Measurements from ENCODE around the gene UBE2D2. TPM values are rescaled to one million over a fixed set of nuclear protein-coding genes. Genes with fewer than 3 reads are reported as not detected.

Gene UBE2D2
- total and polyA plus RNA-seq, 3 experiments from 2014 or later, result 253 to 285 (median 274) TPM

GRCh38 chr5:139633295-139634027 is 72.3 kb downstream of the UBE2D2 start:
- ChIA-PET CTCF (interaction anchor here (0.7 to 9.4 kb wide), 28 partner anchors 8 to 213 kb away, joined by 3 to 189 read pairs (median 6); partner anchors contain the start of gene CXXC5), POLR2A (interaction anchor here (0.5 to 2.9 kb wide), 5 partner anchors 19 to 77 kb away, joined by 3 to 18 read pairs (median 6); no protein-coding TSS in a partner anchor)
- Mint-ChIP-seq H3K4me3 (peak overlapping the region in 2 of 7 donors; percentile 1 to 2), H3K27ac (peak overlapping the region in 7 of 8 donors; percentile 6 to 83 (median 68)), H3K36me3 (peaks cover 0 to 31% (median 0%) of the 10 kb centered on the region in 3 donors), H3K27me3 (no peaks in the 10 kb centered on the region), H3K4me1 (peaks cover 36 to 47% (median 43%) of the 10 kb centered on the region in 3 donors), H3K9me3 (no peaks in the 10 kb centered on the region)
- no peak overlapping the region for H3K27ac ChIP-seq (ENCODE audit: low read depth, low read length)
- H3K4me1 ChIP-seq (ENCODE audit: insufficient read depth, low read length), result peaks cover 35% of the 10 kb centered on the region
- H3K36me3 ChIP-seq (ENCODE audit: insufficient read depth, low read length), result no peaks in the 10 kb centered on the region
- peak; percentile 56 to 73 (median 63) for DNase-seq
- H3K9me3 ChIP-seq (ENCODE audit: low read length), result no peaks in the 10 kb centered on the region
- no peak overlapping the region for H3K4me3 ChIP-seq (ENCODE audit: low read length)
- no peaks in the 10 kb centered on the region for H3K27me3 ChIP-seq (ENCODE audit: insufficient read depth, low read length, poor library complexity, severe bottlenecking)

GRCh38 chr5:139634028-139634325 is 72.8 kb downstream of the UBE2D2 start:
- Mint-ChIP-seq H3K9me3 (no peaks in the 10 kb centered on the region), H3K36me3 (peaks cover 0 to 27% (median 0%) of the 10 kb centered on the region in 3 donors), H3K27me3 (no peaks in the 10 kb centered on the region), H3K4me1 (peaks cover 40 to 52% (median 48%) of the 10 kb centered on the region in 3 donors), H3K27ac (peak overlapping the region in 4 of 8 donors; percentile 47 to 83 (median 78)), H3K4me3 (no peak overlapping the region)
- Histone ChIP-seq H3K27me3 (ENCODE audit: insufficient read depth, low read length, poor library complexity, severe bottlenecking) (no peaks in the 10 kb centered on the region), H3K9me3 (ENCODE audit: low read length) (no peaks in the 10 kb centered on the region), H3K4me1 (ENCODE audit: insufficient read depth, low read length) (peaks cover 39% of the 10 kb centered on the region), H3K36me3 (ENCODE audit: insufficient read depth, low read length) (no peaks in the 10 kb centered on the region), H3K27ac (ENCODE audit: low read depth, low read length) (no peak overlapping the region), H3K4me3 (ENCODE audit: low read length) (no peak overlapping the region)
- DNase-seq, result no peak
- ChIA-PET POLR2A (interaction anchor here (0.6 to 2.9 kb wide), 5 partner anchors 19 to 297 kb away, joined by 3 to 18 read pairs (median 7); no protein-coding TSS in a partner anchor), CTCF (interaction anchor here (0.7 to 9.4 kb wide), 33 partner anchors 7 to 1648 kb away, joined by 3 to 189 read pairs (median 5); partner anchors contain the start of gene CXXC5)

- no peaks in the 10 kb centered on the region for H3K36me3 ChIP-seq (ENCODE audit: insufficient read depth, low read length)
- POLR2A ChIA-PET, result interaction anchor here (0.6 to 2.9 kb wide), 6 partner anchors 18 to 298 kb away, joined by 3 to 18 read pairs (median 6); no protein-coding TSS in a partner anchor
- DNase-seq, result no peak
- peaks cover 41 to 54% (median 48%) of the 10 kb centered on the region in 3 donors for H3K4me1 Mint-ChIP-seq
- H3K4me1 ChIP-seq (ENCODE audit: insufficient read depth, low read length), result peaks cover 39% of the 10 kb centered on the region
- H3K27ac ChIP-seq (ENCODE audit: low read depth, low read length), result no peak overlapping the region
- no peaks in the 10 kb centered on the region for H3K27me3 ChIP-seq (ENCODE audit: insufficient read depth, low read length, poor library complexity, severe bottlenecking)
- no peaks in the 10 kb centered on the region for H3K9me3 ChIP-seq (ENCODE audit: low read length)
- peak overlapping the region in 7 of 8 donors; percentile 52 to 99 (median 90) for H3K27ac Mint-ChIP-seq
- peak overlapping the region in 2 of 7 donors; percentile 32 to 69 for H3K4me3 Mint-ChIP-seq
- CTCF ChIA-PET, result interaction anchor here (0.8 to 9.4 kb wide), 20 partner anchors 8 to 1648 kb away, joined by 3 to 189 read pairs (median 8); partner anchors contain the start of gene CXXC5
- H3K27me3 Mint-ChIP-seq, result no peaks in the 10 kb centered on the region
- peaks cover 0 to 22% (median 0%) of the 10 kb centered on the region in 3 donors for H3K36me3 Mint-ChIP-seq
- no peak overlapping the region for H3K4me3 ChIP-seq (ENCODE audit: low read length)
- H3K9me3 Mint-ChIP-seq, result no peaks in the 10 kb centered on the region
Observed at GRCh38 chr5:139634541-139634940, 73.4 kb downstream of the UBE2D2 start.

GRCh38 chr5:139635191-139635590 is 74.1 kb downstream of the UBE2D2 start:
- H3K27ac Mint-ChIP-seq, result peak overlapping the region in 7 of 8 donors; percentile 90 to 99 (median 92)
- ChIA-PET POLR2A (interaction anchor here (1.2 to 4.1 kb wide), 8 partner anchors 12 to 214 kb away, joined by 3 to 57 read pairs (median 8); partner anchors contain the start of gene CXXC5), CTCF (interaction anchor here (0.7 to 9.4 kb wide), 27 partner anchors 9 to 334 kb away, joined by 3 to 189 read pairs (median 4); partner anchors contain the start of gene CXXC5)
- peaks cover 42 to 57% (median 48%) of the 10 kb centered on the region in 3 donors for H3K4me1 Mint-ChIP-seq
- H3K4me3 Mint-ChIP-seq, result peak overlapping the region in 4 of 7 donors; percentile 6 to 89 (median 18)
- H3K27me3 Mint-ChIP-seq, result no peaks in the 10 kb centered on the region
- no peaks in the 10 kb centered on the region for H3K9me3 Mint-ChIP-seq
- no peaks in the 10 kb centered on the region for H3K36me3 ChIP-seq (ENCODE audit: insufficient read depth, low read length)
- H3K9me3 ChIP-seq (ENCODE audit: low read length), result no peaks in the 10 kb centered on the region
- no peaks in the 10 kb centered on the region for H3K27me3 ChIP-seq (ENCODE audit: insufficient read depth, low read length, poor library complexity, severe bottlenecking)
- H3K4me3 ChIP-seq (ENCODE audit: low read length), result no peak overlapping the region
- peaks cover 0 to 16% (median 0%) of the 10 kb centered on the region in 3 donors for H3K36me3 Mint-ChIP-seq
- no peak for DNase-seq
- peaks cover 39% of the 10 kb centered on the region for H3K4me1 ChIP-seq (ENCODE audit: insufficient read depth, low read length)
- no peak overlapping the region for H3K27ac ChIP-seq (ENCODE audit: low read depth, low read length)

GRCh38 chr5:139635606-139636206 is 74.6 kb downstream of the UBE2D2 start:
- H3K4me1 Mint-ChIP-seq, result peaks cover 42 to 57% (median 48%) of the 10 kb centered on the region in 3 donors
- H3K27ac Mint-ChIP-seq, result peak overlapping the region; percentile 90 to 99 (median 92)
- Histone ChIP-seq H3K27ac (ENCODE audit: low read depth, low read length) (peak overlapping the region; percentile 73), H3K4me1 (ENCODE audit: insufficient read depth, low read length) (peaks cover 39% of the 10 kb centered on the region), H3K27me3 (ENCODE audit: insufficient read depth, low read length, poor library complexity, severe bottlenecking) (no peaks in the 10 kb centered on the region), H3K4me3 (ENCODE audit: low read length) (peak overlapping the region; percentile 16), H3K36me3 (ENCODE audit: insufficient read depth, low read length) (no peaks in the 10 kb centered on the region), H3K9me3 (ENCODE audit: low read length) (no peaks in the 10 kb centered on the region)
- peak in 2 of 5 donors; percentile 29 to 33 for DNase-seq
- peaks cover 0 to 14% (median 0%) of the 10 kb centered on the region in 3 donors for H3K36me3 Mint-ChIP-seq
- CTCF ChIA-PET, result interaction anchor here (0.7 to 9.4 kb wide), 30 partner anchors 9 to 333 kb away, joined by 3 to 189 read pairs (median 4); partner anchors contain the start of gene CXXC5
- H3K4me3 Mint-ChIP-seq, result peak overlapping the region; percentile 68 to 89 (median 74)
- POLR2A ChIA-PET, result interaction anchor here (0.6 to 4.1 kb wide), 10 partner anchors 12 to 999 kb away, joined by 3 to 57 read pairs (median 6); partner anchors contain the start of gene CXXC5
- no peaks in the 10 kb centered on the region for H3K9me3 Mint-ChIP-seq
- H3K27me3 Mint-ChIP-seq, result no peaks in the 10 kb centered on the region

- ChIA-PET CTCF (interaction anchor here (0.7 to 9.4 kb wide), 26 partner anchors 8 to 333 kb away, joined by 3 to 189 read pairs (median 4); partner anchors contain the start of gene CXXC5), POLR2A (interaction anchor here (0.6 to 4.1 kb wide), 11 partner anchors 11 to 998 kb away, joined by 3 to 57 read pairs (median 6); partner anchors contain the start of genes CXXC5 and UBE2D2)
- peaks cover 42 to 57% (median 48%) of the 10 kb centered on the region in 3 donors for H3K4me1 Mint-ChIP-seq
- H3K9me3 Mint-ChIP-seq, result no peaks in the 10 kb centered on the region
- H3K4me3 Mint-ChIP-seq, result peak overlapping the region; percentile 68 to 89 (median 74)
- H3K27ac Mint-ChIP-seq, result peak overlapping the region; percentile 90 to 99 (median 92)
- Histone ChIP-seq H3K27ac (ENCODE audit: low read depth, low read length) (peak overlapping the region; percentile 73), H3K9me3 (ENCODE audit: low read length) (no peaks in the 10 kb centered on the region), H3K4me1 (ENCODE audit: insufficient read depth, low read length) (peaks cover 39% of the 10 kb centered on the region), H3K36me3 (ENCODE audit: insufficient read depth, low read length) (no peaks in the 10 kb centered on the region), H3K4me3 (ENCODE audit: low read length) (peak overlapping the region; percentile 44), H3K27me3 (ENCODE audit: insufficient read depth, low read length, poor library complexity, severe bottlenecking) (no peaks in the 10 kb centered on the region)
- peaks cover 0 to 11% (median 0%) of the 10 kb centered on the region in 3 donors for H3K36me3 Mint-ChIP-seq
- no peaks in the 10 kb centered on the region for H3K27me3 Mint-ChIP-seq
- DNase-seq, result peak; percentile 50 to 89 (median 73)
Observed at GRCh38 chr5:139636207-139636792, 75.2 kb downstream of the UBE2D2 start.

- peak overlapping the region; percentile 73 for H3K27ac ChIP-seq (ENCODE audit: low read depth, low read length)
- H3K9me3 Mint-ChIP-seq, result no peaks in the 10 kb centered on the region
- DNase-seq, result peak in 1 of 5 donors; percentile 46
Observed at GRCh38 chr5:139636975-139637408, 75.9 kb downstream of the UBE2D2 start.

More at GRCh38 chr5:139636975-139637408, 75.9 kb downstream of the UBE2D2 start:
- CTCF ChIA-PET, result interaction anchor here (0.8 to 9.4 kb wide), 10 partner anchors 8 to 332 kb away, joined by 3 to 189 read pairs (median 16); partner anchors contain the start of gene CXXC5
- peak overlapping the region; percentile 74 to 99 (median 91) for H3K27ac Mint-ChIP-seq
- no peaks in the 10 kb centered on the region for H3K36me3 ChIP-seq (ENCODE audit: insufficient read depth, low read length)
- no peaks in the 10 kb centered on the region for H3K9me3 ChIP-seq (ENCODE audit: low read length)
- no peaks in the 10 kb centered on the region for H3K27me3 ChIP-seq (ENCODE audit: insufficient read depth, low read length, poor library complexity, severe bottlenecking)
- POLR2A ChIA-PET, result interaction anchor here (1.3 to 4.1 kb wide), 4 partner anchors 11 to 76 kb away, joined by 5 to 57 read pairs (median 6); partner anchors contain the start of genes CXXC5 and UBE2D2
- H3K4me1 ChIP-seq (ENCODE audit: insufficient read depth, low read length), result peaks cover 39% of the 10 kb centered on the region
- peak overlapping the region; percentile 44 for H3K4me3 ChIP-seq (ENCODE audit: low read length)
- H3K36me3 Mint-ChIP-seq, result peaks cover 0 to 7% (median 0%) of the 10 kb centered on the region in 3 donors
- no peaks in the 10 kb centered on the region for H3K27me3 Mint-ChIP-seq
- peaks cover 43 to 57% (median 48%) of the 10 kb centered on the region in 3 donors for H3K4me1 Mint-ChIP-seq
- peak overlapping the region; percentile 68 to 89 (median 74) for H3K4me3 Mint-ChIP-seq
